ENCODE measurements around the gene CD6. TPM values are rescaled to one million over a fixed set of nuclear protein-coding genes. Genes with fewer than 3 reads are reported as not detected.
"Not testable (repeated sequence)": the region's sequence is repeated elsewhere in the genome, so short reads cannot be mapped to it uniquely, and the experiment has no call there.

The CD6 gene
- total RNA-seq, 1 donor from 2014 or later, result not detected

- Histone ChIP-seq H3K36me3 (ENCODE audit: control insufficient read depth, insufficient read depth, low read length) (no peaks in the 10 kb centered on the region), H3K27me3 (ENCODE audit: control insufficient read depth, insufficient read depth, low read length) (no peaks in the 10 kb centered on the region), H3K4me3 (ENCODE audit: low read depth, low read length) (no peak overlapping the region)
- no peak for TF ChIP-seq CTCF (IDR thresholded peaks at IDR 0.05; ENCODE audit: insufficient read depth, low read length, severe bottlenecking)
- DNase-seq (ENCODE audit: low read depth) (peak; percentile 87), FAIRE-seq (no peak)
These were observed 89.8 kb downstream of the CD6 start for GRCh38 chr11:61061081-61061826.

- no peaks in the 10 kb centered on the region for H3K27me3 ChIP-seq (ENCODE audit: control insufficient read depth, insufficient read depth, low read length)
- DNase-seq (ENCODE audit: low read depth) (no peak), FAIRE-seq (peak; percentile 70)
- no peak overlapping the region for H3K4me3 ChIP-seq (ENCODE audit: low read depth, low read length)
- no peak for TF ChIP-seq CTCF (IDR thresholded peaks at IDR 0.05; ENCODE audit: insufficient read depth, low read length, severe bottlenecking)
- H3K36me3 ChIP-seq (ENCODE audit: control insufficient read depth, insufficient read depth, low read length), result no peaks in the 10 kb centered on the region
These were observed 90.9 kb downstream of the CD6 start for GRCh38 chr11:61062181-61062930.

- not testable (repeated sequence) for FAIRE-seq; H3K4me3 ChIP-seq (ENCODE audit: low read depth, low read length); H3K27me3 ChIP-seq (ENCODE audit: control insufficient read depth, insufficient read depth, low read length); DNase-seq (ENCODE audit: low read depth); H3K36me3 ChIP-seq (ENCODE audit: control insufficient read depth, insufficient read depth, low read length)
These were observed 93.8 kb downstream of the CD6 start for GRCh38 chr11:61065236-61065635.

- no peak for TF ChIP-seq CTCF (IDR thresholded peaks at IDR 0.05; ENCODE audit: insufficient read depth, low read length, severe bottlenecking)
- H3K4me3 ChIP-seq (ENCODE audit: low read depth, low read length), result no peak overlapping the region
- FAIRE-seq (no peak), DNase-seq (ENCODE audit: low read depth) (no peak)
- no peaks in the 10 kb centered on the region for H3K36me3 ChIP-seq (ENCODE audit: control insufficient read depth, insufficient read depth, low read length)
- no peaks in the 10 kb centered on the region for H3K27me3 ChIP-seq (ENCODE audit: control insufficient read depth, insufficient read depth, low read length)
These were observed 94.6 kb downstream of the CD6 start for GRCh38 chr11:61065955-61066638.

- TF ChIP-seq CTCF (IDR thresholded peaks at IDR 0.05; ENCODE audit: insufficient read depth, low read length, severe bottlenecking), result no peak
- no peak overlapping the region for H3K4me3 ChIP-seq (ENCODE audit: low read depth, low read length)
- DNase-seq (ENCODE audit: low read depth) (no peak), FAIRE-seq (no peak)
- no peaks in the 10 kb centered on the region for H3K27me3 ChIP-seq (ENCODE audit: control insufficient read depth, insufficient read depth, low read length)
- no peaks in the 10 kb centered on the region for H3K36me3 ChIP-seq (ENCODE audit: control insufficient read depth, insufficient read depth, low read length)
These were observed 95.2 kb downstream of the CD6 start for GRCh38 chr11:61066645-61067044.
